Measurements from ENCODE around the gene BRK1.
"Not testable (repeated sequence)": the region's sequence is repeated elsewhere in the genome, so short reads cannot be mapped to it uniquely, and the experiment has no call there.

Gene BRK1

GRCh38 chr3:10145685-10146084 lies 30.2 kb downstream of the BRK1 start:
- no peak for DNase-seq

GRCh38 chr3:10149226-10149625 lies 33.8 kb downstream of the BRK1 start:
- DNase-seq = no peak

GRCh38 chr3:10150987-10151386 lies 35.5 kb downstream of the BRK1 start:
- no peak for DNase-seq

GRCh38 chr3:10154335-10155122 lies 39.1 kb downstream of the BRK1 start:
- no peak for DNase-seq

GRCh38 chr3:10155123-10155472 lies 39.6 kb downstream of the BRK1 start:
- no peak for DNase-seq

- DNase-seq = no peak
These were observed 40.2 kb downstream of the BRK1 start for GRCh38 chr3:10155658-10156057.

- DNase-seq = no peak
These were observed 41.6 kb downstream of the BRK1 start for GRCh38 chr3:10157031-10157430.

- DNase-seq = not testable (repeated sequence)
These were observed 43.1 kb downstream of the BRK1 start for GRCh38 chr3:10158555-10158954.

- no peak for DNase-seq
These were observed 44.9 kb downstream of the BRK1 start for GRCh38 chr3:10160346-10160745.

- no peak for DNase-seq
These were observed 45.5 kb downstream of the BRK1 start for GRCh38 chr3:10160925-10161324.

- no peak for DNase-seq
These were observed 46.7 kb downstream of the BRK1 start for GRCh38 chr3:10162185-10162584.

- not testable (repeated sequence) for DNase-seq
These were observed 48.7 kb downstream of the BRK1 start for GRCh38 chr3:10164201-10164545.

GRCh38 chr3:10164546-10165393 lies 49.3 kb downstream of the BRK1 start, which contains the start of gene IRAK2:
Gene IRAK2, plus strand, starts transcription at chr3:10164919. Its CDS starts 36 bp downstream, at chr3:10164955.
- peak; percentile 7 for DNase-seq

- no peak for DNase-seq
These were observed 50.7 kb downstream of the BRK1 start for GRCh38 chr3:10166213-10166604.

GRCh38 chr3:10169000-10169496 lies 53.6 kb downstream of the BRK1 start:
- DNase-seq = no peak

- no peak for DNase-seq
These were observed 55.5 kb downstream of the BRK1 start for GRCh38 chr3:10170915-10171478.

GRCh38 chr3:10173095-10173925 lies 57.8 kb downstream of the BRK1 start:
- DNase-seq = no peak

- DNase-seq = no peak
These were observed 58.5 kb downstream of the BRK1 start for GRCh38 chr3:10173926-10174435.

- DNase-seq = not testable (repeated sequence)
These were observed 59.9 kb downstream of the BRK1 start for GRCh38 chr3:10175334-10175733.

GRCh38 chr3:10176150-10176549 lies 60.7 kb downstream of the BRK1 start:
- DNase-seq = not testable (repeated sequence)
